ENCODE measurements around the gene C1QL4. TPM values are rescaled to one million over a fixed set of nuclear protein-coding genes. Genes with fewer than 3 reads are reported as not detected.

Gene C1QL4
- total and polyA plus RNA-seq, 2 of the 8 experiments (the other 6 are each of a cell fraction or from before 2014, with no cell fraction given): 0.28 to 0.63 TPM

- Histone ChIP-seq H3K4me1 (replicated peaks in 1 of 4; ENCODE audit: control insufficient read depth in 3 of 4, insufficient read depth in 4 of 4, low read length in 3 of 4) (peaks cover 4 to 61% (median 41%) of the 10 kb centered on the region in 4 experiments), H3K9ac (replicated peaks in 1 of 4; ENCODE audit: extremely low read depth in 1 of 4, low read depth in 3 of 4, low read length in 3 of 4) (no peak overlapping the region; a peak in 1 of 7 replicates), H2BK5ac (ENCODE audit: low read depth, low read length) (no peak overlapping the region), H3K36me3 (ENCODE audit: control insufficient read depth in 2 of 4, insufficient read depth in 4 of 4, low read length in 3 of 4) (no peaks in the 10 kb centered on the region; a peak in 1 of 8 replicates), H2AFZ (ENCODE audit: low read length) (no peak overlapping the region), H2BK120ac (replicated peaks; ENCODE audit: low read depth, low read length) (no peak overlapping the region), H3K4me3 (ENCODE audit: extremely low read depth in 1 of 4, insufficient read depth in 2 of 4, low read depth in 3 of 4, low read length in 4 of 4) (peak overlapping the region; percentile 34 to 78 (median 67)), H4K91ac (replicated peaks; ENCODE audit: insufficient read length, low read length) (no peak overlapping the region), H3K23ac (ENCODE audit: insufficient read length) (no peak overlapping the region), H3K4me2 (ENCODE audit: insufficient read depth in 1 of 2, low read depth in 2 of 2, low read length in 2 of 2) (peak overlapping the region; percentile 71 to 78), H3K9me3 (ENCODE audit: insufficient read depth in 2 of 2, low read depth in 1 of 2, low read length in 1 of 2) (no peaks in the 10 kb centered on the region), H3K27me3 (replicated peaks in 1 of 4; ENCODE audit: control insufficient read depth in 3 of 4, extremely low read depth in 1 of 4, insufficient read depth in 3 of 4, low read length in 3 of 4) (peaks cover 81 to 99% (median 97%) of the 10 kb centered on the region in 4 experiments), H3K79me1 (ENCODE audit: low read depth, low read length) (no peaks in the 10 kb centered on the region), H3K14ac (ENCODE audit: insufficient read length) (no peak overlapping the region), H4K5ac (ENCODE audit: insufficient read length, low read depth, low read length) (no peak overlapping the region), H4K8ac (ENCODE audit: extremely low read depth, insufficient read depth, low read length) (peak overlapping the region; percentile 11; the same call in 1 of the 2 replicates), H4K20me1 (replicated peaks in 1 of 2; ENCODE audit: control insufficient read depth in 1 of 2, insufficient read depth in 2 of 2, low read length in 2 of 2) (peaks cover 13 to 17% of the 10 kb centered on the region in 2 experiments), H3K4ac (replicated peaks; ENCODE audit: insufficient read length, low read depth, low read length) (no peak overlapping the region), H2BK20ac (ENCODE audit: low read length) (no peak overlapping the region), H2AK5ac (ENCODE audit: low read depth, low read length) (no peak overlapping the region), H3K18ac (ENCODE audit: extremely low read depth, low read length) (no peak overlapping the region), H2BK15ac (ENCODE audit: low read length) (no peak overlapping the region), H3K23me2 (ENCODE audit: low read depth, low read length) (peaks cover 9% of the 10 kb centered on the region), H3K56ac (replicated peaks; ENCODE audit: insufficient read length, low read depth, low read length) (no peak overlapping the region), H3K79me2 (ENCODE audit: control insufficient read depth in 1 of 2, insufficient read depth in 2 of 2, low read length in 2 of 2) (no peaks in the 10 kb centered on the region), H2BK12ac (ENCODE audit: low read depth, low read length) (no peak overlapping the region; the same call in 1 of the 2 replicates), H3K27ac (ENCODE audit: low read depth, low read length) (no peak overlapping the region)
- 1% methylated on average over 51 of the region's 58 CpGs; no CpG with 5 or more reads in 1 of the 2 experiments for WGBS, 2 experiments (ENCODE audit: extremely low coverage in 1 of 2, insufficient coverage in 1 of 2, insufficient read length in 1 of 2, insufficient replicate concordance in 2 of 2, low coverage in 1 of 2, low lambda C conversion rate in 2 of 2, missing lambda C conversion rate in 1 of 2)
- ChIA-PET CTCF (ENCODE audit: partially characterized antibody) (interaction anchor here (0.5 to 4.0 kb wide), 52 partner anchors 10 to 742 kb away, joined by 3 to 147 read pairs (median 4); partner anchors contain the start of genes PRPH, SPATS2, TMBIM6 and TROAP), POLR2A (ENCODE audit: partially characterized antibody) (interaction anchor here (0.7 to 4.0 kb wide), 13 partner anchors 9 to 212 kb away, joined by 3 to 31 read pairs (median 4); partner anchors contain the start of genes PRPH, SPATS2, TROAP and TUBA1B)
- FAIRE-seq (peak; percentile 62), DNase-seq (ENCODE audit: low read depth in 1 of 2, low spot score in 2 of 2) (peak; percentile 93 to 99)
- TF ChIP-seq GABPA (IDR thresholded peaks at IDR 0.05; ENCODE audit: borderline replicate concordance, insufficient read depth, low read length): no peak
- no peak for TF ChIP-seq ZNF274 (IDR thresholded peaks at IDR 0.05; ENCODE audit: borderline replicate concordance, extremely low read depth, low read length)
- TF ChIP-seq CTBP2 (IDR thresholded peaks at IDR 0.05; ENCODE audit: borderline replicate concordance, insufficient read depth, insufficient read length, low read length): peak; percentile 97
- no peak for TF ChIP-seq RXRA (IDR thresholded peaks at IDR 0.05; ENCODE audit: insufficient read depth, low read depth, low read length)
- TF ChIP-seq CHD2 (IDR thresholded peaks at IDR 0.05; ENCODE audit: low read length): no peak
- no peak for TF ChIP-seq BRCA1 (IDR thresholded peaks at IDR 0.05; ENCODE audit: low read depth, low read length)
- TF ChIP-seq HDAC6 (IDR thresholded peaks at IDR 0.05; ENCODE audit: low read depth, low read length): no peak
- TF ChIP-seq KDM4A (IDR thresholded peaks at IDR 0.05; ENCODE audit: low read depth, low read length, severe bottlenecking): peak; percentile 99
- no peak for TF ChIP-seq RFX5 (IDR thresholded peaks at IDR 0.05; ENCODE audit: borderline replicate concordance, low read depth, low read length)
- TF ChIP-seq JUN (IDR thresholded peaks at IDR 0.05; ENCODE audit: low read depth, low read length): no peak
- peak; percentile 93 for TF ChIP-seq SP1 (IDR thresholded peaks at IDR 0.05; ENCODE audit: low read depth, low read length)
- TF ChIP-seq POU5F1 (IDR thresholded peaks at IDR 0.05; ENCODE audit: low read depth, low read length): no peak
These were observed 5.3 kb upstream of the C1QL4 start for GRCh38 chr12:49342066-49342913.

Measured in H1 (cell line).